C4-2B (cell line): ENCODE measurements around the gene NME2.
"Not testable (repeated sequence)": the region's sequence is repeated elsewhere in the genome, so short reads cannot be mapped to it uniquely, and the experiment has no call there.

Experiments used
- H3K27ac ChIP-seq: fragments of 450-650 bp; 2 replicates; pipeline ENCODE4 v1.5.1; 2017
- CTCF ChIP-seq: fragments of 450-650 bp; conservative IDR thresholded peaks from 2 replicates; pipeline ENCODE4 v1.5.1; 2017; ENCODE audit warnings: mild to moderate bottlenecking
- ZFX ChIP-seq: fragments of 450-650 bp; IDR thresholded peaks from 2 replicates; pipeline ENCODE4 v1.6.1; 2017

Gene NME2

GRCh38 chr17:51169340-51169739, 3.1 kb downstream of the NME2 start:
- no peak for TF ChIP-seq CTCF
- no peak for TF ChIP-seq ZFX
- H3K27ac ChIP-seq: no peak overlapping the region

- TF ChIP-seq CTCF (no peak), ZFX (no peak)
- no peak overlapping the region for H3K27ac ChIP-seq
Observed at GRCh38 chr17:51170736-51171135, 4.5 kb downstream of the NME2 start.

- not testable (repeated sequence) for H3K27ac ChIP-seq
Observed at GRCh38 chr17:51172030-51172429, 5.8 kb downstream of the NME2 start.

- TF ChIP-seq ZFX (no peak), CTCF (no peak)
- no peak overlapping the region for H3K27ac ChIP-seq
Observed at GRCh38 chr17:51180486-51180885, 14.3 kb downstream of the NME2 start.

GRCh38 chr17:51184124-51184523, 17.9 kb downstream of the NME2 start:
- no peak for TF ChIP-seq CTCF
- no peak for TF ChIP-seq ZFX

DNA sequence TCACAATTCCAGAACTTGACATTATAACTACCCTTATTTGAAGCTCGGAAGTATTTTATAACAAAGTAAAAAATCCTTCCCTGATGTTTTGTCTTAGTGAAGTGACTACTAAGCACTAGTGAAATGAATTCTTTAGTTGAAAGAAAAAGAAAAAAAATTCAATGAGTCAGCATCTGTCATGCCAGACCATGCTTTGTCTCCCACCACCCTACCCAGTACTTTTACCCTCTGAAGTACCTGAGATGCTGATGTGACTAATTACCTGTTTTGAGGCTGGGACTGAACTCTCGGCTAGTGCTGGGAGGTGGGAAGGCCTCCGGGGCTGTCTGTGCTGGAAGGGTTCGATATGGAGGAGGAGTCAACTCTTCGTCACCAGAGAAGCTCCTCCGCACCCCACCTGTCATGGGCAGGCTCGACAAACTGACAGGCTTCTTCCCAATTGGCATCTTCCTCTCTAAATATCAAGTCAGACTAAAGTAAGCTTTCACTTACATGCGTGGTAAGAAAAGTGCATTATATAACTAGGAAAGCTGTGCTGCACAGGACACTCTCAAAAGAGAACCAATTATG, 19.6 kb downstream of the NME2 start:
- TF ChIP-seq CTCF (no peak), ZFX (no peak)
- H3K27ac ChIP-seq: no peak overlapping the region

More at GRCh38 chr17:51184124-51184523, 17.9 kb downstream of the NME2 start:
- H3K27ac ChIP-seq: no peak overlapping the region

- H3K27ac ChIP-seq: no peak overlapping the region
- TF ChIP-seq ZFX (no peak), CTCF (no peak)
Observed at GRCh38 chr17:51188271-51188833, 22.1 kb downstream of the NME2 start.

GRCh38 chr17:51189162-51189561, 23.0 kb downstream of the NME2 start:
- TF ChIP-seq ZFX: no peak
- no peak for TF ChIP-seq CTCF
- H3K27ac ChIP-seq: no peak overlapping the region
